SH-SY5Y (cell line): Measurements from ENCODE around the gene ADAM12.

ENCODE experiments used
- GATA2 ChIP-seq: IDR thresholded peaks from 2 replicates; pipeline ENCODE4 v1.6.1; 2011; ENCODE audit warnings: mild to moderate bottlenecking, low read depth, low read length
- GATA3 ChIP-seq: IDR thresholded peaks from 2 replicates; pipeline ENCODE4 v1.6.1; 2011; ENCODE audit warnings: low read depth, mild to moderate bottlenecking, low read length, moderate library complexity

GRCh38 chr10:126409821-126410220 lies 21.5 kb upstream of the ADAM12 start:
- TF ChIP-seq GATA2 (no peak), GATA3 (no peak)
